ENCODE results near the gene UBE2E2.

GRCh38 chr3:23406601-23407000, 203.5 kb downstream of the UBE2E2 start:
- TF ChIP-seq CTCF (IDR thresholded peaks at IDR 0.05): no peak
- TF ChIP-seq EZH2 (IDR thresholded peaks at IDR 0.05; ENCODE audit: borderline replicate concordance, insufficient read depth, low read depth, low read length, poor library complexity, severe bottlenecking): no peak

Data from B cell (primary cell).